ENCODE results near the gene RANBP2.
A peak's percentile ranks its signal among the peaks of the same experiment; 100 is the strongest.
"Not testable (repeated sequence)": the region's sequence is repeated elsewhere in the genome, so short reads cannot be mapped to it uniquely, and the experiment has no call there.

RANBP2 gene

DNA sequence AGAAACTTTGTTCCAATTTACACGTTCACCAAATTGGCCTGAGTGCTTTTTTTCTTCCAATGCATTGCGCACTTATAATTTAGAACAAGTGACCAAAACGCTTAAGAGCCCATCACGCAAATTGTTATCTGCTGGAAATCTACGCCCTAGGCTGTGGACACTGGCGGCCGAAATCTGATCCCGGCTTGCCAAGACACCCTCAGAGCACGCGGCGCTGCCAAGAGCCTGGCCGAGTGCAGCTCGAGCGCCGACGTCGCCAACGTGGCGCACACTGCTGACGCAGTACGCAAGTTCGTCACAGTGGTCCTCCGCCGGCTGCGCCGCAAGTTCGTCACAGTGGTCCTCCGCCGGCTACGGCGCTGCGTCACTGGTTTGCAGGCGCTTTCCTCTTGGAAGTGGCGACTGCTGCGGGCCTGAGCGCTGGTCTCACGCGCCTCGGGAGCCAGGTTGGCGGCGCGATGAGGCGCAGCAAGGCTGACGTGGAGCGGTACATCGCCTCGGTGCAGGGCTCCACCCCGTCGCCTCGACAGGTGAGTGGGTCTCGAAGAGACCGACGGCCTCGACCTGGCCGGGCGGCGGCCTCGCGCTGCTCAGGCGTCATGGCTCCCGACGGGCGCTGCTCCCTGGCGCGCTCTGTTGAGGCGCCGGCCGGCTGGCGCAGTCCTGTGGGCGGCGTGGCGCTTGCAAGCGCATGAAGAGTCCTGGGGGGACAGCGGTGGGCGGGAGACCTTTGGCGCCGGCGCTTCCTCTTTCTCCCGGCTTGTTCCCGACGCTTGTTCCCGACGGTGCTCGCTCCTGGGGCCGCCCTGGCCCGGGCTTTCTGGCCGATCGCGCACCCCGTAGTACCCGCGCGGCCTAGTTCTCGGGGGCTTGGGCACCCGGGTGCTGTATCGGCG lies at the start of gene RANBP2:
Gene RANBP2 (plus strand): TSS at position 334 of the 896 bp plus-strand sequence. CDS start 125 bp downstream, at position 459.
- DNase-seq (ENCODE audit: low read depth in 2 of 2): peak; percentile 88 to 94

DNA sequence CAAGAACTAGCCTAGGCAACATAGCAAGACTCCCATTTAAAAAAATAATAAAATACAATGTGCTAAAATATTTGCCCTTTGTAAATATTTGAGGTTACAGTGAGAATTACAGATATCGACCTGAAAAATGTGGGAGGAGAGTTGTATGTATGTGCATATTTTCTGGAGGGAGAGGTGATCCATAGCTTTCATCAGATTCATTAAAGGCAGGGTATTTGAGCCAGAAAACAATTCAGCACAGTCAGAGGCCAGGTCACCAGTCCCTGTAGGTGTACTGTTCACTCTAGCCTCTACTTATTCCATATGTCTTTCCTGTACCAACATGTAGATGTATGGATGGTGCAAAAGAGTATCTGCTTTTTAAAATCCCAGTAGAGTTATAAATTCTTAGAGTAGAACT lies 49.0 kb upstream of the RANBP2 start:
- DNase-seq (ENCODE audit: low read depth in 2 of 2): not testable (repeated sequence)

DNA sequence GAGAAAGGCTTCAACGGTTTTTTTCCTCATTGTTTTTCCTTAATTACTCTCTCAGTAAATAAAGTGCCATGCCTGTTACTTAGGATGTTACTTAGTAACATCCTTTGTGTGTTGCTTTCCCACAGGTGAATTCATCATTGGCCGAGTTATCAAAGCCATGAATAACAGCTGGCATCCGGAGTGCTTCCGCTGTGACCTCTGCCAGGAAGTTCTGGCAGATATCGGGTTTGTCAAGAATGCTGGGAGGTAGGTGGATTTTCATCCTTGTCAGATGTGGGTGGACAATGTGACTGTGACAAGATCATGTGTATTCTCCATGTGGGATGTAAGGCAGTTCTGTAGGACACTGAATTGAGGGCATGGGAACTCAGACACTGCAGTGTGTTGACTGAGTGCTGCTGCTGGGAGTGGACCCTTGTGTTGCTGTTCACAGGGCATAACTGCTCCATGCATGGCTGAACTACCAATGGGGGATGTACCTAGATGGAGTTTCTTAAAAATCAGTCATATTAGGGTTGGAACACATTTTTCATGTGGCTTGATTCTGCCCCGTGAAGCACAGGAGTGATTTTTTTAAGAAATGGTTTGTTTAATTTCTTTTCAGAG lies 47.0 kb upstream of the RANBP2 start:
- not testable (repeated sequence) for DNase-seq (ENCODE audit: low read depth in 2 of 2)

DNA sequence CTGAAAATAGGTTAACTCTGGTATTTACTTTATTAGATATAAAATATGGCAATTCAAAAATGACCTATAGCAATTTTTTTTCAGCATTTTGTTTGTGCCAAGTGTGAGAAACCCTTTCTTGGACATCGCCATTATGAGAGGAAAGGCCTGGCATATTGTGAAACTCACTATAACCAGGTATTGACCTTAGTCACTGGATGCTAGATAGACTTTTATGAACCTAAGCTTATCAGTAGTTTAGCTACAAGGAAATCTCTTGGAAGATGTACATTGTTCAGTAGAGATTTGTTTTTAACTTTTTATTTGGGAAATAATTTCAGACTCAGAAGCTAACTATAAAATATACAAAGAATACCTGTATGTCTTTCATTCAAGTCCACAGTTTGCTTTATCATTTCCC lies 42.8 kb upstream of the RANBP2 start:
- DNase-seq (ENCODE audit: low read depth in 2 of 2): not testable (repeated sequence)

DNA sequence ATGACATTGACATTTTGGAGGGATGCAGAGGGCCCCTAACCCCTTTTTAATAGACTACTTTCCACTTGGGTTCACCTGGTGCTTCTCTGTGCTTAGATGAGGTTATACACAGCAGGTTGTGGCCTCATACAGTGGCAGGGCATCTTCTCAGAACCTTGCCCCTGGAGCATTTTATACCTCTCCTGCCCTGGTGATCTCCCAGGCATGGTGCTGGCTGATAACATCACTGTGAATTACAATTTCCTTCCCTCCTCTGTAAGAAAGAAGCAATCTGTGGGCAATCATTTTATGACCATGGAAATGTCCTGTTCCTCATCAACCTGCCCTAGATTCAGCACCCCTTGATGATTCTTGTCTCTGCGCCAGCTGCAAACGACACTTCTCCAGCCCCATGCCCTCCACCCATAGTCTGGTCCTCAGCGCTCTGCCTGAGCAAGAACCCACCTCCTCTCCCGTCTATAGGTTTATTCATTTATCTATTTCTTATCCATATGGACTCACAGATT lies 42.0 kb upstream of the RANBP2 start:
- DNase-seq (ENCODE audit: low read depth in 2 of 2): not testable (repeated sequence)

DNA sequence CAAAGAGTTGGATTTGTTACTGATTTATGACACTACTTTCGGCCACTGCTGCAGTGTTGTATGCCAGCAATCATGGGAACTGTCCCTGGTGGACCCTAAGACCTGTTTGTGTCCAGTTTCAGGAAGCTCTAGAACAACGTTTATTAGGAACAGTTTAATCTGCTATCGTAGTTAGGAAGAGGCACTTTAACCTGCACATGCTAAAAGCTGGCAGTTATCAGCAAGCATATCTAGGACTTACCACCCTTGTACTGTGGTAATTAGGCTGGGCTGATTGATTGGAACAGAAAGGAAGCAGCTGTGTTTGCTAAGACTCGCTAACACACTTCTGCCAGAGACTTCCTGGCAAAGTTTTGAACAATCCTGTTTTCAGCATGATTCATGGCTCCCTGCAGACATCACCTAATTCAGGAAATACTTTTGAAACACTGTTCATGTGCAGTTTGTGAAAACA lies 41.1 kb upstream of the RANBP2 start:
- DNase-seq (ENCODE audit: low read depth in 2 of 2): not testable (repeated sequence)

DNA sequence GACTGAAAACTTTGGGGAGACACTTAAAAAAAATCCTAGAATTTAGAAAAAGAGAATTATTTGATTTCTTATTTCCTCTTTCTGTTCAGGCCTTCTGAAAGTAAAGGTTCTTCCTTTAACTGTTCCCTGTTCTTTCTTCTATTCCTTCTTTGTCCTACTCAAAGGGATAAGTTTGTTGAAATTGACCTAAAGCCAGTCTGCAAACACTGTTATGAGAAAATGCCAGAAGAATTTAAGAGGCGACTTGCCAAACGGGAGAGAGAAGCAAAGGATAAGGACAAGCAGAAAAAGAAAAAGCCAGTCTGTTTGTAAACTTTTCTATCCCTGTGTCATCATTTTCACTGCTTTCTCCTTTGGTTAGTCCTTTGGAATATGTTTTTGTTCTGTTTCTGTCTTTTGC lies 38.5 kb upstream of the RANBP2 start:
- DNase-seq (ENCODE audit: low read depth in 2 of 2): not testable (repeated sequence)

DNA sequence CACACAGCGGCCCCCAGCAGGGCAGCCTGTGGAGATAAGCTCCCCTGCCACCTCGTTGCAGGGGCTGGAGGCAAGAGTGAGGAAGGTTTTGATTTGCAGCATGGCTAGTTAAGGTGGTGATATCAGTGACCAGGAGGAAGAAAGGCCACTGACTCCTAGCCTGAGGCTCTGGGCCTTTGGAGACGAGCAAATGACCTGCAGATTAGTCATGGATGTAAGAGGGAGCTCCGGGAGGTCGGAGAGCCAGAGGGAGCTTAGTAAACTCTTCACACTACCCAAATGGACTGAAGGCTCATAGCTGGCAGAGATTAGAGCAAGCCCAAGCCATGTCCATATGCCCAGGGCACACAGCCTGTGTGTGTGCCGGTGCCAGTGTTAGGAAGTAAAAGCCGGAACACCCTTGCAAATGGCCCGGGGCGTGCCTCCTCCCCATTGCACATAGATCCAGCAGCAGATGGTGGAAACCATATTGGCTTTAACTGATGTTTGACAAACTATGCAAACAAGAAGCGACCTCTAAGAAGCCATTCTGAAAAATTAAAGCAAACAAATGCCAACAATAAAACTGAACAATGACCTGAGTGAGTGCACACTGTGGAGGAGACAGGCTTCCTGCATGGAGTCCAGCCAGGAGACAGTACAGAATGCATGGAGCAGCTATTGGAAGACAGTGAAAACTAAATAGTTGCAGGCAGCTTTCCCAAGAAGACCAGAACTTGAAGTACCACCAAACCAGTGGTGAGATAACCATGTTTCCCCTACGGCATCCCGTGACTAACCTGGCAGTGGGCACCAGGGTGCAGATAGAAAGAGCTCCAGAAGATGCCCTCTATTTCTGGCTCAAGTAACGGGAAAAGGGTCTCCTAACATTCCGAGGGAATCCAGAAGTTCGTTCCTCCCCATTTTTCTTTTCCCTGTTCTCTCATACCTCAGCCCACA lies 30.2 kb upstream of the RANBP2 start:
- not testable (repeated sequence) for DNase-seq (ENCODE audit: low read depth in 2 of 2)

DNA sequence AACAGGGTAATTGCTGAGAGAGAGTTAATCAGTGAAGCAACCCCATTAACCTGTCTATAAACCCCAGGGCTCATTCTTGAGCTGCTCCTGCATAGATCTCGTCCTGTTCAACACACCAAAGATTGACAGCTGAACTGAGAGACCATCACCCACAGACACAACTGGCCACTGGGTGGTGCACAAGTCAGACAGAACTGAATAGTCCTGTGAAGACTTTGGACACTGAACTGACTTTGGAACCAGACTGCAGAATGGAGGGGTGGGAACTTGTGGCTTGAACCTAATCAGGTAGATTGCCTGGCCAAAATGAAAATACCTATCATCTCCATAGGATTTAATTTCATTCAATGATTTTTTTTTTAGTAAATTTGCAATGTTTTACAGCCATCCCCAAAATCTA lies 29.3 kb upstream of the RANBP2 start:
- not testable (repeated sequence) for DNase-seq (ENCODE audit: low read depth in 2 of 2)

DNA sequence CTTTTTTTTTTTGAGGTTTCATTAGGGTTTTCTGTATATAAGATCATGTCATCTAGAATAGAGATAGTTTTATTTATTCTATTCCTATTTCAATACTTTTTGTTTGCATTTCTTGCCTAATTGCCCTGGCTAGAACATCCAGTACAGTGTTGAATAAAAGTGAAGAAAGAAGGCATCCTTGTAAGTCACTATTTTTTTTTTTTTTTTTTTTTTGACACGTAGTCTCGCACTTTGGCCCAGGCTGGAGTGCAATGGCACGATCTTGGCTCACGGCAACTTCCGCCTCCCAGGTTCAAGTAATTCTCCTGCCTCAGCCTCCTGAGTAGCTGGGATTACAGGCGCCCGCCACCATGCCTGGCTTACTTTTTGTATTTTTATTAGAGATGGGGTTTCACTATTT lies 27.8 kb upstream of the RANBP2 start:
- DNase-seq (ENCODE audit: low read depth in 2 of 2): no peak

DNA sequence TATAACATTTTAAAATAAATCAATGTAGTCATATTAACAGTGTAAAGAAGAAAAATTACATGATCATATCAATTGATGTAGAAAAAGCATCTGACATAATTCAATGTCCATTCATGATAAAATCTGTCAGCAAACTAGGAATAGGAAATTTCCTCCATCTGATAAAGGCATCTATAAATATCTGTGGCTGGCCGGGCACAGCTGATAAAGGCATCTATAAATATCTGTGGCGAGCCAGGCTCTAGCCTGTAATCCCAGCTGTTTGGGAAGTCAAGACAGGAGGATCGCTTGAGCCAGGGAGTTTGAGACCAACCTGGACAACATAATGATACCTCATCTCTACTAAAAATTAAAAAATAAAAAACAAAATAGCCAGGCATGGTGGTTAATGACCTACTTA lies 18.1 kb upstream of the RANBP2 start:
- DNase-seq (ENCODE audit: low read depth in 2 of 2): no peak

DNA sequence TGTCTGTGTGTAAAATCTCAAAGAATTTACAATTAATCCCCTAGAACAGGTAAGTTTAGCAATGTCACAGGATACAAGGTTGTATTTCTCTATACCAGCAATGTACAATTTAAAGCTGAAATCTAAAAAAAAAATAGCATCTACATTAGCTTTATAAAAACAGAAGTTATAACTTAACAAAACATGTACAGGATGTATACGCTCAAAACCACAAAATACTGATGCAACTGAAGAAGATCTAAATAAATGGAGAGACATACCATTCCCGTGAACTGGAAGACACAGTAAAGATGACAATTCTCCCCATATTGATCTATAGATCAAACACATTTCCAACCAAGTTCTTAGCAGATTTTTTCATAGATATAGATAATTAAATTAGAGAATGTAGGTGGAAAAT lies 17.5 kb upstream of the RANBP2 start:
- no peak for DNase-seq (ENCODE audit: low read depth in 2 of 2)

DNA sequence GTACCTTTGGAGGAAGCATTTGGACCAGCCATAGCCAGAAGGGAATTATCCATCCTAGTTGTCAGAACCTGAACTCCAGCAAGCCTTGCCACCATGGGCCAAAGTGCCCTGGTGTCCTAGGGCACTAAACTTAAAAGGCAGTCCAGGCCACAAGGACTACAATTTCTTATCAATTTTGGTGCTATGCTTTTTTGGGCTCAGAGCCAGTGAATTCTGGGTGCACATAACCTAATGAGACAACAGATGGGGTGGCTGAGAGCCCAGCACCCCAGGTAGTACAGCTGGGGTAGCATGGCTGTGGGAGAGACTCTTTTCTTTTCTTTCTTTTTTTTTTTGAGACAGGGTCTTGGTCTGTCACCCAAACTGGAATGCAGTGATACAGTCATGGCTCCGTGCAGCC lies 14.4 kb upstream of the RANBP2 start:
- no peak for DNase-seq (ENCODE audit: low read depth in 2 of 2)

DNA sequence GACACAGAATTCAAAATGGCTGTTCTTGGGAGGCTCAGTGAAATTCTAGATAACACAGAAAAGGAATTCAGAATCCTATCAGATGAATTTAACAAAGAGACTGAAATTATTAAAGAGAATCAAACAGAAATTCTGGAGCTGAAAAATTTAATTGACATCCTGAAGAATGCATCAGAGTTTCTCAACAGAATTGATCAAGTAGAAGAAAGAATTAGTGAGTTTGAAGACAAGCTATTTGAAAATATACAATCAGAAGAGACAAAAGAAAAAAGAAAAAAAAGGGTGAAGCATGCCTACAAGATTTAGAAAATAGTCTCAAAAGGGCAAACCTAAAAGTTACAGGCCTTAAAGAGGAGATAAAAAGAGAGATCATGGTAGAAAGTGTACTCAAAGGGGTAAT lies 12.0 kb upstream of the RANBP2 start:
- DNase-seq (ENCODE audit: low read depth in 2 of 2): no peak

DNA sequence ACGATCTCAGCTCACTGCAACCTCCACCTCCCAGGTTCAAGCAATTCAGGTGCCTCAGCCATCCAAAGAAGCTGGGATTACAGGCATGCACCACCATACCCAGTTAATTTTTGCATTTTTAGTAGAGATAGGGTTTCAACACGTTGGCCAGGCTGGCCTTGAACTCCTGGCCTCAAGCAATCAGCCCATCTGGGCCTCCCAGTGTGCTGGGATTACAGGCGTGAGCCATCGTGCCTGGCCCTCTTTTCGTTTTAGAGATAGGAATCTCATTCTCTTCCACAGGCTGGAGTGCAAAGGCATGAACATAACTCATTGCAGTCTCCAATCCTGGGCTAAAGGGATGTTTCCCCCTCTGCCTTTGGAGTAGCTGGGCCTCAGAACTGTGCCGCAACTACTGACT lies 2.3 kb upstream of the RANBP2 start:
- not testable (repeated sequence) for DNase-seq (ENCODE audit: low read depth in 2 of 2)

DNA sequence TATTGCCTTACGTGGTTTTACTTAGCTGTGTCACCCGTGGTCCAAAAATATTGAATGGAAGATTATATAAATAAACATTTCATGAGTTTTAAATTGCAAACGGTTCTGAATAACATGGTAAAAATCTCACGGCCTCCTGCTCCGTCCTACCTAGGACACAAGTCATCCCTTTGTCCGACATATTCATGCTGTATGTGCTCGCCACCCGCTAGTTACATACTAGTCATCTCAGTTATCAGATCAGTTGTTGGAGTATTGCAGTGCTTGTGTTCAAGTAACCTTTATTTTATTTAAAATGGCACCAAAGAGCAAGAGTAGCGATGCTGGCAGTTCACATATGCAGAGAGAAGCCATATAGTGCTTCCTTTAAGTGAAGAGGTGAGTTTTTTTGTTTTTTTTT lies 6.8 kb downstream of the RANBP2 start:
- not testable (repeated sequence) for DNase-seq (ENCODE audit: low read depth in 2 of 2)

DNA sequence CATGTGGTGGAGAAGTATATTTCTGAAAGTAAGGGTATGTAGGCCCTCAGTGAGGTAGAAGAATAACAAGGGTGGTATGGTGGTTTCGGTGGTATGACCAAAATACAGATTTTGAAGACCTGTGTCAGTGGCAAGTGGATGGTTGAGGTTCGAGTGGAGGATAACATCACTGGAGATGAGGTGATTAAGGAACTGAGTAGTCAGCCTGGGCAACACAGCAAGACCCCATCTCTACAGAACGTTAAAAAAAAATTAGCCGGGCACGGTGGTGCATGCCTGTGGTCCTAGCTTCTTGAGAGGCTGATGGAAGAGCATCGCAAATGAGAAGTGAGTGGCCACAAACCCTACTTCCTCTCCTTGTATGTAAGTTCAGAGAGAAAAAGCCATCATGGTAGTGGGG lies 15.4 kb downstream of the RANBP2 start:
- not testable (repeated sequence) for DNase-seq (ENCODE audit: low read depth in 2 of 2)

DNA sequence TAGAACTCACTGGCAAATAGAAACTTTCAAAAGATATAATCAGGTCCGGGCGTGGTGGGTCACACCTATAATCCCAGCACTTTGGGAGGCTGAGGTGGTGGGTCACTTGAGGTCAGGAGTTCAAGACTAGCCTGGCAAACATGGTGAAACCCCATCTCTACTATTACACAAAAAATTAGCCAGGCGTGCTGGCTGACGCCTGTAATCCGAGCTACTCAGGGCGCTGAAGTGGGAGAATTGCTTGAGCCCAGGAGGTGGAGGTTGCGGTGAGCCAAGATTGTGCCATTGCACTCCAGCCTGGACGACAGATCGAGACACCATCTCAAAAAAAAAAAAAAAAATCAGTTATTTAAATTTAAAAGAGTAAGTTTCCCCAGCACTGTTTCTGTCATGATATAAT lies 38.7 kb downstream of the RANBP2 start:
- not testable (repeated sequence) for DNase-seq (ENCODE audit: low read depth in 2 of 2)

DNA sequence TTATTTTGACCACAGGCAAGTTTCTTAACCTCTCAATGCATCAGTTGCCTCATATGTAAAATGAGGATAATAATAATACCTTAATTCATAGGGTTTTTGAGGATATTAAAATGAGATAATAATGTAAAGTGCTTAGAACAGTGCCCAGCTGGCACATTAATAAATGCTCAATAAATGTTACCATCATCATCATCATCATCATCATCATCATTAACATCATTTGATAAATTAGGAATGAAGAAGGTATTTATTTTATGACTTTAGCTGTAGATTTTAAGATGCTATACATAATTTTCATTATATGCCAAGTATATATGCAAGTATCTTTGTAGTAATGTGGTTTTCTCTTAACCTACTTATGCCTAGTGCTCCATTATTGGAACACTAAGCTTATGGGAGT lies 43.3 kb downstream of the RANBP2 start:
- DNase-seq (ENCODE audit: low read depth in 2 of 2): not testable (repeated sequence)

DNA sequence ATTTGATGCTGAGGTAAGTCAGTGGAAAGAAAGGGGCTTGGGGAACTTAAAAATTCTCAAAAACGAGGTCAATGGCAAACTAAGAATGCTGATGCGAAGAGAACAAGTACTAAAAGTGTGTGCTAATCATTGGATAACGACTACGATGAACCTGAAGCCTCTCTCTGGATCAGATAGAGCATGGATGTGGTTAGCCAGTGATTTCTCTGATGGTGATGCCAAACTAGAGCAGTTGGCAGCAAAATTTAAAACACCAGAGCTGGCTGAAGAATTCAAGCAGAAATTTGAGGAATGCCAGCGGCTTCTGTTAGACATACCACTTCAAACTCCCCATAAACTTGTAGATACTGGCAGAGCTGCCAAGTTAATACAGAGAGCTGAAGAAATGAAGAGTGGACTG lies 47.4 kb downstream of the RANBP2 start:
- DNase-seq (ENCODE audit: low read depth in 2 of 2): not testable (repeated sequence)

DNA sequence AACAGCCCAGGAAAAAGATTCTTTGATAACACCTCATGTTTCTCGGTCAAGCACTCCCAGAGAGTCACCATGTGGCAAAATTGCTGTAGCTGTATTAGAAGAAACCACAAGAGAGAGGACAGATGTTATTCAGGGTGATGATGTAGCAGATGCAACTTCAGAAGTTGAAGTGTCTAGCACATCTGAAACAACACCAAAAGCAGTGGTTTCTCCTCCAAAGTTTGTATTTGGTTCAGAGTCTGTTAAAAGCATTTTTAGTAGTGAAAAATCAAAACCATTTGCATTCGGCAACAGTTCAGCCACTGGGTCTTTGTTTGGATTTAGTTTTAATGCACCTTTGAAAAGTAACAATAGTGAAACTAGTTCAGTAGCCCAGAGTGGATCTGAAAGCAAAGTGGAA lies 48.6 kb downstream of the RANBP2 start:
- not testable (repeated sequence) for DNase-seq (ENCODE audit: low read depth in 2 of 2)

DNA sequence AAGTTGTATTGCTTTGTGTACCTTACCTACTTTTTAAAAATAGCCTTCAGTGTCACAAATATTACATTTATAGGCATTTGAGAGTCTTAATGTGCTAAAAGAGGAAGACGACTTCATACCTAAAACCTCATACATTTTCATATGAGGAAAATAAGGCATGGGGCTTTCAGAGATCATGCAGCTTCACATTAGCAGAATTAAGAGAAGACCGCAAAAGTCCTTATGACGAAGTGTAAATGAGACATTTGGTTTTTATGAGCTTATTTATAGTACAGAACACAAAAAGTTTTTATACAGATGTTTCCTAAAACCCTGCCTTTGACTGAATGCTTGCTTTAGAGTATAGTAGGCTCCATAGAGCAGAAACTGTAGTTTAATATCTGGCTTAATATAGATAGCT lies 57.2 kb downstream of the RANBP2 start:
- DNase-seq (ENCODE audit: low read depth in 2 of 2): no peak
